ENCODE measurements around the gene CCDC177.

CCDC177 gene

DNA sequence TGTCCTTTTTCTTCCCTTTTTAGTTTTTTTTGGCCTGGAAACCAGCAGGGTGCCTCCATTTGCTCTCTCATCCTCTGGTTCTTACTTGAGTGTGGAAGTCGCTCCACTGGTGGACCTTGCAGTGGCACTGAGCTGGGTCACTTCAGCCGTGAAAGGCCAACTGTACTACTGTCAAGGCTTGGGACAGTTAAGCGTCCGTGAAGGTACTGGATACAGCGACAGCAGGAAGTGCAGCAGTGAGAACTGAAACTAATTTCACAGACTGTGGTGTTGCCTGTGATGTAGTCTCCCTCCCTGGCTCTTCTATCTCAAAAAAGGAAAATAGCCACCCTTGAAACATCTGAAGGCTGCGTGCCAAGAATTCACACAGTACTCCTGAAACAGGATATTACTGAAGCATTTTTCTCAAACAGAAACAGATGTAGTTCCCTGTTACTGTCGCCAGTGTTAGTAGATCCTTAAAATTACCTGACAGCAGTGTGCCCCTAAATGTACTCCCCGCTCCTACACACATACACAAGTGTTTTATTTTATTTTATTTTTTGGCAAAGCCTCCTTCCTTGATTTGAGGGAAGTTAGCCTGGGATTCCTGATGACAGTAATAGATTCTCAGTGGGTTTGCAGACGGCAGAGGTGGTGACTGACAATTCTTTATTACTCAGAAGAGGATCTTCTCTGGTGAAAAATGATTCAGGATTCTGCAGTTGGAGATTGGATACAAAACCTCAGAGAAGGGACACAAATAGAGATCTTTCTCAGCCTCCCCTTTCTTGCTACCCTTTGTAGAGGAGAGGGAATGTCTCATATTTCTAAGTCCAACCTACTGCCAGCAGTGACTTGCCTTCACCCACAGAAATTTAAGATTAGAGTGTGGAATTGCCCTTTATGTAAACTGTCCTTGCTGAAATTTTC, 41.1 kb upstream of the CCDC177 start:
- H3K4me3 ChIP-seq (ENCODE audit: low read depth, low read length), result peak overlapping the region; percentile 43
- peak; percentile 92 for DNase-seq (ENCODE audit: low read depth)
- TF ChIP-seq, protein P1, sequence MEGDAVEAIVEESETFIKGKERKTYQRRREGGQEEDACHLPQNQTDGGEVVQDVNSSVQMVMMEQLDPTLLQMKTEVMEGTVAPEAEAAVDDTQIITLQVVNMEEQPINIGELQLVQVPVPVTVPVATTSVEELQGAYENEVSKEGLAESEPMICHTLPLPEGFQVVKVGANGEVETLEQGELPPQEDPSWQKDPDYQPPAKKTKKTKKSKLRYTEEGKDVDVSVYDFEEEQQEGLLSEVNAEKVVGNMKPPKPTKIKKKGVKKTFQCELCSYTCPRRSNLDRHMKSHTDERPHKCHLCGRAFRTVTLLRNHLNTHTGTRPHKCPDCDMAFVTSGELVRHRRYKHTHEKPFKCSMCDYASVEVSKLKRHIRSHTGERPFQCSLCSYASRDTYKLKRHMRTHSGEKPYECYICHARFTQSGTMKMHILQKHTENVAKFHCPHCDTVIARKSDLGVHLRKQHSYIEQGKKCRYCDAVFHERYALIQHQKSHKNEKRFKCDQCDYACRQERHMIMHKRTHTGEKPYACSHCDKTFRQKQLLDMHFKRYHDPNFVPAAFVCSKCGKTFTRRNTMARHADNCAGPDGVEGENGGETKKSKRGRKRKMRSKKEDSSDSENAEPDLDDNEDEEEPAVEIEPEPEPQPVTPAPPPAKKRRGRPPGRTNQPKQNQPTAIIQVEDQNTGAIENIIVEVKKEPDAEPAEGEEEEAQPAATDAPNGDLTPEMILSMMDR (IDR thresholded peaks at IDR 0.05; ENCODE audit: low read depth, low read length, missing control alignments), result no peak

DNA sequence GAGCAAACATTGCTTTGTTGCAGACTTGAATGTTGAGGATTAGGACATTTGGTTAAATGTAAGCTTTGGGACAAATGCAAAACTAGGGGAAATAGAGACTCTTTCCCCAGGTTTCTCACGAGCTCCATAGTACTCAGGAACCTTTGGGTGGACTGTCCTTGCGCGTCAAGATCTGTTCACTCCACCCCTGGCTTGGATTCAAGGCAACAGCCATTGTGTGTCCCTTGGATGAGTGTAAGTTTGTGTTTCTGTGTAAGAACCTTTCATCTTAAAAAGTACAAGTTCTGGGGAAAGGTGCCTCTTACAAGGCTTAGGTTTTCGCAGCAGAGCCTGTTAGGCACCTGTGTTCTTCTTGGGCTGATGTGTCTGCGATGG, 40.4 kb upstream of the CCDC177 start:
- TF ChIP-seq, protein P1 (IDR thresholded peaks at IDR 0.05; ENCODE audit: low read depth, low read length, missing control alignments), result no peak
- H3K4me3 ChIP-seq (ENCODE audit: low read depth, low read length), result peak overlapping the region; percentile 6
- no peak for DNase-seq (ENCODE audit: low read depth)

DNA sequence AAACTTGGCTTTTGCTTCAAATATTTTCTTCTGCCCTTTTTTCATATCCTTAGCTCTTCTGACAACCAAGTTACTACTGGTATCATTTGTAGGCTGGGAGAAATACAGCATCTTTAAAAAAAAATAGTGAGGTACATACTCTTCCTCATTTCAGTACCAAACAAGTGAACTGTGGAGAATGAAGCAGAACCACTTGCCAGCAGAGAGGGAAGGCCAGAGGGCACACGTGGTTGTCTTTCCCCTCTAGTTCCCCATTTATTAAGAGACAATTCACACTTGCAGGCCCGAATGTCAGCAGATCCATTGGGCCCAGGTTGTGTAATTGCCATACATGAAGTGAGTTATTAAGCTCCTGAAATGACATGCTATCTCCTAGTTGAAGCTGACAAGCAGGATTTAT, 39.9 kb upstream of the CCDC177 start:
- no peak for DNase-seq (ENCODE audit: low read depth)
- H3K4me3 ChIP-seq (ENCODE audit: low read depth, low read length), result peak overlapping the region; percentile 4; the same call in 1 of the 2 replicates
- TF ChIP-seq, protein P1 (IDR thresholded peaks at IDR 0.05; ENCODE audit: low read depth, low read length, missing control alignments), result no peak

DNA sequence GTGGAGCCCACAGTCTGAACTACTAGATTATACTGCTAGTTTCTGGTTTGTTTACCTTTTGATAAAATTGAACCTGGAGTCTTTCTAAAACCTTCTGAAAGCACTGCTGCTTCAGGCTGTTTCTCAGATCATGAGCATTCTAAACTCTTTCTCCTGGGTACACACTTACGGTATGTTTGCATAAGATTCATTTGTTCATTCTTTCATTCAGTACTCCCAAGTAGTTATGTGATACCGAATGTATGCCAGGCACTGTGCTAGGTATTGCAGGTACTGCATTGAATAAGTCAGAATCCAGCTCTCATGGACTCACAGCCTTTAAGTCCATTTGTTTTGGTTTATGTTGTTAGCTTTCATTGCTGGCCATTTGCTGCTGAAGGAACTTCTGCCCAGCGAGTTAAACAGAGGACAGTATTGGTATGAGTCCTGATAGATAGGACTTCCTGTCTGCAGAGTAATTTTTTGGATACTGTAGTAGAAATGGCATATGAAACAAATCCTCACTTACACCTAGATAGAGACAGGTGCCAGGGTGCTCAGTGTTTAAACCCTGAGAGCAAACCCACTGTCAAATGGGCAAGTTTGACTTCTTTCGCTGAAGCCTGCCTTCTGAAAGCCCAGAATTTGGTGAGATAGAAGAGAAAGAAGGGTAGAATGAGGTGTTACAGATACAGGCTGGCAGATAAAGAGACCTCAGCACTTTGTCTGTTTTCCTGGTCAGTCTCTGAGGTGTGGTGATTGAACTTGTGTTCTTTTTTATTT, 38.8 kb upstream of the CCDC177 start:
- TF ChIP-seq, protein P1 (IDR thresholded peaks at IDR 0.05; ENCODE audit: low read depth, low read length, missing control alignments), result no peak
- H3K4me3 ChIP-seq (ENCODE audit: low read depth, low read length), result peak overlapping the region; percentile 64
- no peak for DNase-seq (ENCODE audit: low read depth)

DNA sequence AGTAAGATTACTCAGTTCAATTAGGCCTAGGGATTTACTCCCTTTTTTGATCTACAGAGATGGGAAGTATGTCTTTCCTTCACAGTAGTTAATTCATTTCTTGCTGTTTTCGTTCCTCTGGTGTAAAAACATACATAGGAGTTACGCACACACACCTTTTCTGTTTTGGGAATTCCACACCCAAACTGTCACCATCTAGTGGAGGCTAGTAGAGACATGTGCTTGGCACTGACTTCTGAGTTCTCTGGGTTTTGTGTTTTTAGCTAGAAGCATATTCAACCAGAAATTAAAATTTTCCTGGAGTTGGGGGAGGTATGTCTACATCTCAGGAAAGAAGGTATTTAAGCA, 38.1 kb upstream of the CCDC177 start:
- no peak for DNase-seq (ENCODE audit: low read depth)
- TF ChIP-seq, protein P1 (IDR thresholded peaks at IDR 0.05; ENCODE audit: low read depth, low read length, missing control alignments), result peak; percentile 31

DNA sequence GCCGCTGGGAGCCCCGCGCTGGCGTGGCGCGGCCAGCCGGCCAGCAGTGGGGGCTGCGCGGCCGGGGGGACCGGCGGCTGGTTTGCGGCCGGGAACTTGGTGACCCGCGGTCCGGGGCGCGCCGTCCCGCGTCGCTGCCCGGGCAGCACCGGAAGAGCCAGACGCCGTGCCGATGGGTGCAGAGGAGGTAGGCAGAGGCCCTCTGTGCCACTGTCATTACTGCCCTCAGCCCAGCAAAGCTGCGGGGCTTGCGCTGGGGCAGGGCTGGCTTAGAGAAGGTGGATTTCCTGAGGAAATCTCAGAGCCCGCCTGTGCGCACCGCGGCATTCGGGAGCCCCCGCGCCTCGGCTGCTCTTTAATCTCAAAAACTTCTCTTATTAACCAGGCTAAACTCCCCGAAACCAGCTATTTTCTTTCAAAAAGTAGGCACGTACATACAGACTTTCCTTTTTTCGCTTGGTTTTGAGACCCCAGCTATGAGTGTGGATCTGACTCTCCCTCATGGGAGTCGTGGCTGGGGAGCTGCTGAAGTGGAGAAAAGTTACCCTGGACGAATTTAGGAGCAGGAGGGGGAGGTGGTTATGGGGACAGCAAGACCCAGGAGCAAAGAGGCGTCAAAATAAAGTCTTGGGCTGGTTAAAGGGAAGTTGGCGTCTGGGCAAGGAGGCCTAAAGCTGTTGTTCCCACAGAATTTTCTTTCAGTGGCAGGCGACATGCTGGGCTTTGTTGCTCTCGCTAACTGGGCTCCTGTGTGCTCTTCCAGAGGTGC, 37.5 kb upstream of the CCDC177 start:
- H3K4me3 ChIP-seq (ENCODE audit: low read depth, low read length), result peak overlapping the region; percentile 64
- TF ChIP-seq, protein P1 (IDR thresholded peaks at IDR 0.05; ENCODE audit: low read depth, low read length, missing control alignments), result no peak
- DNase-seq (ENCODE audit: low read depth), result no peak

More for the DNA sequence above, 38.1 kb upstream of the CCDC177 start:
- peak overlapping the region; percentile 64 for H3K4me3 ChIP-seq (ENCODE audit: low read depth, low read length)
